Ramos (cell line): ENCODE data around the gene DNASE1L2.
"Not testable (repeated sequence)": the region's sequence is repeated elsewhere in the genome, so short reads cannot be mapped to it uniquely, and the experiment has no call there.

Source experiments
- in situ Hi-C: fragments of 300-500 bp; cut with MboI; formaldehyde crosslinking; loops from one replicate; pipeline ENCODE4 v1.14.3; 2022; ENCODE audit warnings: low sequenced_read_pairs; ENCODE audit not compliant: unreplicated experiment

Gene DNASE1L2

DNA sequence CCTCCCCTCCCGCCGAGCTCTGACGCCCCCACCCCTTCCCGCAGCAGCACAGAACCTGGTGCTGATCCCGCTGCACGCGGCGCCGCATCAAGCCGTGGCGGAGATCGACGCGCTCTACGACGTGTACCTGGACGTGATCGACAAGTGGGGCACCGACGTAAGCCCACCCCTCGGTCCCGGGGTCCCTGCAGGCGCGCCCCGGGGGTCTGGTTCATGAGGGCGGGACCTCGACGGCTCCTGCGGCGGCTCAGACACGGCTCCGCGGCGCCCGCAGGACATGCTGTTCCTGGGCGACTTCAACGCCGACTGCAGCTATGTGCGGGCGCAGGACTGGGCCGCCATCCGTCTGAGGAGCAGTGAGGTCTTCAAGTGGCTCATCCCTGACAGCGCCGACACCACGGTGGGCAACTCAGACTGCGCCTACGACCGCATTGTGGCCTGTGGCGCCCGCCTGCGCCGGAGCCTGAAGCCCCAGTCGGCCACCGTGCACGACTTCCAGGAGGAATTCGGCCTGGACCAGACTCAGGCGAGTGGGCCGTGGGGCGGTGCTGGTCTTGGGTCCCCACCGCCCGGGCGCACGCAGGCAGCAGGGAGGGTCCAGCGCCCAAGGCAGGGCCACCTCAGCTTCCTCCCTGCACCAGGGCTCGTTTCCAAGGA, 1.4 kb downstream of the DNASE1L2 start:
- in situ Hi-C loops, result no loop called here

DNA sequence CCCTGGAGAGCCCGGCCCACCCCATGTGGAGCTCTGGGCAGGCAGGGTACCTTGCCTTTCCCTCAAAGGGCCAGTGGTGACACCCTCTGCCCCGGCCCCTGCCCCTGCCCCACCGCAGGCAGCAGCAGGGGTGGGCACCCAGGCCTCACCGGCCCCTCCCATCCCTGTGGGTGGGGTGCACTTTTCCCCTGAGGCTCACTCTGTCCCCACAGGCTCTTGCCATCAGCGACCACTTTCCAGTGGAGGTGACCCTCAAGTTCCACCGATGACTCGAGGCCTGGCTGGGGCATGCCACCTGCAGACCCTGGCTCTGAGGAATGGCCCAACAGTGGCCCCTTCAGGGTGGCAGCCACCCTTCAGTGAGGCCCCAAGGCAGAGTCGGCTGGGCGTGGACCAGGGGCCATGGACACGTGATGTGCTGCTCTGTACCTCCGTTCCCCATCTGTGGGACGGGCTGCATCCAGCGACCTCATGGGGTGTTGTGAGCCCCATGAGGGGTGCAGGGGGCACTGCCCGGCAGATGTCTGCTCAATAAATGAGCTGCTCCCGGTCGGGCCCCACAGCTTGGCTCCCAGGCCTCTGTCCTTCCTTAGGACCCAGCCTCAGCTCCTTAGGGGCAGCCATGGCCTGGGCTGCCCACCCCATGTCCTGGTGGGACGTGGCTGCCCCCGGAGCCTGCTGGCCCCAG, 2.0 kb downstream of the DNASE1L2 start:
- in situ Hi-C loops, result no loop called here

DNA sequence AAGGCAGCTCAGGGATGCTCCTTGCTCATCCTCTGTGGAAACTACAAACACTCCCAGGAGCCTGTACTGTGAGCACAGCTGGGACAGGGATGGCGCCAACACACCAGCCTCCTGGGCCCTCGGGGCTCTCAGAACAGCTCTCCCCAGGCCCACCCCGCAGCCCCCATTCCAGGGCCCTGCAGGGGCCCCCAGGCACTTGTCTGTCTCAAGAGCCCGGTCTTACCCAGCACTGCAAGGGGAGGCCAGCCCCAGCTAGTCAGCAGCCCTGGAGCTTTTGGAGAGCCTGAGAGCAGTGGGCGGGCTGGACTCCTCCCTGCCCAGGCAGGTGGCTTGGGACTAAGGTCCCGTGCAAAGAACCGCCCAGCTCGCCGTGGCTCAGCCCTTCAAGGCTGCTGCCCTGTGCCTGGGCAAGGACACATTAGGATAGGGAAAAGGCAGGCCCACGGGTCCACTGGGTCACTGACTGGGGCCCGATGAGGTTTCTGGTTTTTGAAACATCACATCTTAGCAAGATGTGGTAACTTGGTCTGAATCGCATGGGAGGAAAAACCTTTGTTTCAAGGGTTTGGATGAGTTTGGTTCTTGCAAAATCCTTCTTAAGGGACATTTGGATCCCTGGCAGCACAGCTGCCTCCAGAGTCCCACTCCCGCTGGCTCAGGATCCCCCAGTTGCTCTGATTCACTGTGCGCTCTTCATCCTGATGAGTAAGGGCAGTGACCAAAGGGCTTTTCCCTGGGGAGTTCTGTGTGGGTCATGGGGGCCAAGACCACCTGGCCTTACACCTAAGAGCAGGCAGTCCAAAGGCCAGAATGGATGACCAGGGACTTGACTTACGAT, 2.8 kb downstream of the DNASE1L2 start:
- in situ Hi-C loops, result no loop called here

DNA sequence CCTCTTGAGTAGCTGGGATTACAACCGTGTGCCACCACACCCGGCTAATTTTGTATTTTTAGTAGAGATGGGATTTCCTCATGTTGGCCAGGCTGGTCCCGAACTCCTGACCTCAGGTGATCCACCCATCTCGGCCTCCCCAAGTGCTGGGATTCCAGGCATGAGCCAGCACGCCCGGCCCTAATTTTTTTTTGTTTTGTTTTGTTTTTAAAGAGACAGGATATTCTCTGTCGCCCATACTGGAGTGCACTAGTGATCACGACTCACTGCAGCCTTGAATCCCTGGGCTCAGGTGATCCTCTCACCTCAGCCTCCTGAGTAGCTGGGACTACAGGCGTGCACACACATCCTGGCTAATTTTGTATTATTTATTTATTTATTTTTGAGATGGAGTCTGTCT, 4.1 kb downstream of the DNASE1L2 start:
- in situ Hi-C loops, result not testable (repeated sequence)

DNA sequence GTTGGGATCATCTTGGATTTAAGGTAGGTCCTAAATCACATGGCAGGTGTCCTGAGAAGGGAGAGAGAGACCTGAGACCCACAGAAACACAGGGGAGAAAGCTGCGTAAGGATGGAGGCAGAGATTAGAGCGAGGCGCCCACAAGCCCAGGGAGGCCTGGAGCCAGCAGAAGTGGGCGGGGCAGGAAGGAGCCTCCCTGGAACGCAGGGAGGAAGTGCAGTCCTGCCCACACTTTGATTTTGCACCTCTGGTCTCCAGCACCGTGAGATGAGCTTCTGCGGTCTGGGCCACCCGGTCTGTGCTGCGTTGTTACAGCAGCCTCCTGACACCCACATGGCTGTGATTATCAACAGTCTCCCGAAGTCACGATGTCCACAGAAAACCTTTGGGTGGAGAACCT, 6.4 kb downstream of the DNASE1L2 start:
- in situ Hi-C loops, result no loop called here

DNA sequence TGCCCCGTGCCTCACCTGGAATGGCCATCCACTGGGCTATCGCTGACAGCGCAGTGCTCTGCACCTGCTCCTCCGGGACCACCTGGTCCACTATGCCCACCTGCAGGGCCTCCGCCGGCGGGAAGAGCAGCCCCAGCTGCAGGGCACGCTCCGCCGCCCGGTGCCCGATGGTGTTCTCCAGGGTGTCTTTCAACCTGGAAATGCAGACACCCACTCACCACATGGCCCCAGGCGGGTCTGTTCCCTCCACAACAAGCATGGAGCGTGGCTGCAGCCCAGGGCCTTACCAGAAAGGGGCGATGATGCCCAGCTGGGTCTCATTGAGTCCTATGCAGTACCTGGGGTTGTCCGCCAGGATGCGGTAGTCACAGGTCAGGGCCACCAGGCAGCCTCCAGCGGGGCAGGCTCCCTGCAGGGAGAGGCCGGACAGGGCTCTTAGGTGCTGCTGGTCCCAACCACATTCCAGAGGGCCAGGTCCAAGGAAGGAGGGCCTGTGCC, 6.8 kb downstream of the DNASE1L2 start:
- in situ Hi-C loops, result no loop called here

DNA sequence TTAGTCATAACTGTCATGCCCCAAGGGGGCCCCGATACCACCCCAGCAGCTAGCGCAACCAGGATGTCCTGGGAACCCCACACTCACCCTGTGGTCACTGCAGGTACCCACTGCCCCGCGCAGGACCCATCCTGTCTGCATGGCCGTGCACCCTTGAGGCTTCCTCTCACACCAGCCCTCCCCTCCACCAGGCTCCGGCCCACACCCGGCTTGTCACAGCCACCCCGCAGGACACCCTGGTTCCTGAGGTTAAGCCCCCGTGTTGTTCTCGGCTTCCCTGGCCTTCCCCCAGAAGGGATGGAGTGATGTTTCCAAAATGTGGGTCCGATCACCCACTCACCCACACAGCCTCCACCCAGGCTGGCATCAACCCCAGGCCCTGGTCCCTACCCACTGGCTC, 7.5 kb downstream of the DNASE1L2 start:
- in situ Hi-C loops, result no loop called here

DNA sequence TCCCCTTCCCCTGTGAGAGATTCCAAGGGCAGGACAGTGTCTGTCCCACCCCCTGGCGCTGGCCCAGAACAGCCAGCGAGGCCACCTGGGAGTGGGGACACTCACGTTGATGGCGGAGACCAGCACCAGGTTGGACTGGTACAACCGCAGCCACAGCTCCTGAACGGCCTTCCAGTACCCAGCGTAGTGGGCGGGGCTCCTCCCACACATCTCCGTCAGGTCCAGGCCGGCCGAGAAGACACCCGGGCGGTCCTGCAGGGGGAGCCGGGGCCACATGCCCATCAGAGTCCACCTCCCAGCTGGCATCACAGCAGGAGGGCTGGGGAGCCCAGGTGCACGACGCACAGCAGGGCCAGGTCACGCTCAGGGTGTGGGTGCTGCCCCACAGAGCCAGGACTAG, 8.1 kb downstream of the DNASE1L2 start:
- in situ Hi-C loops, result no loop called here

DNA sequence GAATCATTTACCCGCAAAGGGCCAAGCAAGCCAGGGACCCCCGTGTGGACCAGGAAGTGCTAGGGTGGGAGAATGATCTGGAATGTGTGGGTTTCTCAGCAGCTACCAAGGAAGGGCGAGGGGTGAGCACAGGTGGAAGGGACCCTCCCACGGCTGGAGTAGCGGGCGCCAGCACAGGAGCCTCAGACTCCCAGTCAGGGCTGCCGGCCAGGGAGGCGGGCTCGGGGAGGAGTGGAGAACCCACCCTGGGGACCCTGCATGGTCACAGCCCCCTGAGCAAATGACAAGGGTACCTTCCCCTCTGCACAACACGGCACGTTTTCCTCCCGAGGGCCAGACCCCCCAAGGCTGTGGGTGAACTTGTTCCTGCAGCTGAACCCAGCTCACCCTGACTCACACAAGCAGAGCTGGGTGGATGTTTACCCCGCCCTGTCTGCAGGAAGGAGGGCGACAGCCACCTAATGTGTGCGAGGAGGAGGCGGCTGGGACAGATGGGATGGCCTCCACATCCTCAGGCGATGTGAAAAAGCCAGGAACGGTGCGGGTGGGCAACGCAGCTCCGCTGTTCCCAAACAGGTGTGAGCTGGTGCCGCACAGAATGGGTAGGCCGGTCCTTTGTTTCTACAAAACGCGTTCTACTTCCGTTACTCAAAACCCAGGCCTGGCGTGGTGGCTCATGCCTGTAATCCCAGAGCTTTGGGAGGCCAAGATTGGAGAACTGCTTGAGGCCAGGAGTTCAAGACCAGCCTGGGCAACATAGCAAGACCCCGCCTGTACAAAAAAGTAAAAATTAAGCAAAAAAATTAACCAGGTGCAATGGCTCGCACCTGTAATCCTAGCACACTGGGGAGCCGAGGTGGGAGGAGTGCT, 8.9 kb downstream of the DNASE1L2 start:
- in situ Hi-C loops, result no loop called here

DNA sequence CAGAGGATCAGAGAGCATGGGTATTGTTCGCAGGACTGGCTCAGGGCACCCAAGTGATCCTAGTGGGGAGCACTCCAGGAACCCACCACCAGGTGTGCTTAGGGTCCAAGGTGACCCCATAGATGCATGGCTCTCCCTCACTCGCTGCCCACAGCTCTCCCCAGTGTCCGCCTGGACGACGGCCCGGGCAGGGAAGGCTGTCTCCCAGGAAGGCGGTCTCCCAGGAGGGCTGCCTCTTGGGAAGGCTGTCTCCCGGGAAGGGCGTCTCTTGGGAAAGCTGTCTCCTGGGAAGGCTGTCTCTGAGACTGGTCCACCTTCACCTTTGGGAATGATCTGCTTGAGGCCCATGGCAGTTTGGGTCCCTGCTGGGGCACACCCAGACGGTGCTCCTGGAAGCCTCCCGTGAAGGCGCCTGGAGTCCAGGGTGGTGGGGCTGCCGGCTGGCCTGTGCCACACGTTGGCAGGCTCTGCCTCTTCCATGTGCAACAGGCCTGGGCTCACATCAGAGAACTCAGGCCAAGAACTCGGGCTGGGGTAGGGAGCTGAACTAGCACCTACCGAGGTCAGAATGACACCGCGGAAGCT, 10.1 kb downstream of the DNASE1L2 start:
- in situ Hi-C loops, result no loop called here

DNA sequence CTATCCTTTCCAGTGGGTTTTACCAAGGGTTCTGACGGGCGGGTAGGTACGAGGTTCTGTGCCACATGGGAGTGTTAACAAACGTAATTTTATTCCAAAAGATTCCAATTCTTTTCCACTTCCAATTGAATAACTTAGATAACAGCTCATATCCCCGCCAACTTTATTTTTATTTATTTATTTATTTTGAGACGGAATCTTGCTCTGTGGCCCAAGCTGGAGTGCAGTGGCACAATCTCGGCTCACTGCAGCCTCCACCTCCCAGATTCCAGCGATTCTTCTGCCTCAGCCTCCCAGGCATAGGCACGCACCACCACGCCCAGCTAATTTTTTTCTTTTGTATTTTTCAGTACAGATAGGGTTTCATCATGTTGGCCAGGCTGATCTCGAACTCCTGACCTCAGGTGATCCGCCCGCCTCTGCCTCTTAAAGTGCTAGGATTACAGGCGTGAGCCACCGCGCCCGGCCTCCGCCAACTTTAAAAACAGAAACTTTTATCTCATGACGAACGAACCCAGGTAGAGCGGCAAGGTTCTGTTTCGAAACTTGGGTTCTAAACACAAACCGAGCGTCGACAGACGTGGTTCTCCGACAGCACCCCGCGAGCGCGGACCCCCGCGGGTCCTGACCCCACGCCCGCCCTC, 14.5 kb downstream of the DNASE1L2 start:
- in situ Hi-C loops, result no loop called here

DNA sequence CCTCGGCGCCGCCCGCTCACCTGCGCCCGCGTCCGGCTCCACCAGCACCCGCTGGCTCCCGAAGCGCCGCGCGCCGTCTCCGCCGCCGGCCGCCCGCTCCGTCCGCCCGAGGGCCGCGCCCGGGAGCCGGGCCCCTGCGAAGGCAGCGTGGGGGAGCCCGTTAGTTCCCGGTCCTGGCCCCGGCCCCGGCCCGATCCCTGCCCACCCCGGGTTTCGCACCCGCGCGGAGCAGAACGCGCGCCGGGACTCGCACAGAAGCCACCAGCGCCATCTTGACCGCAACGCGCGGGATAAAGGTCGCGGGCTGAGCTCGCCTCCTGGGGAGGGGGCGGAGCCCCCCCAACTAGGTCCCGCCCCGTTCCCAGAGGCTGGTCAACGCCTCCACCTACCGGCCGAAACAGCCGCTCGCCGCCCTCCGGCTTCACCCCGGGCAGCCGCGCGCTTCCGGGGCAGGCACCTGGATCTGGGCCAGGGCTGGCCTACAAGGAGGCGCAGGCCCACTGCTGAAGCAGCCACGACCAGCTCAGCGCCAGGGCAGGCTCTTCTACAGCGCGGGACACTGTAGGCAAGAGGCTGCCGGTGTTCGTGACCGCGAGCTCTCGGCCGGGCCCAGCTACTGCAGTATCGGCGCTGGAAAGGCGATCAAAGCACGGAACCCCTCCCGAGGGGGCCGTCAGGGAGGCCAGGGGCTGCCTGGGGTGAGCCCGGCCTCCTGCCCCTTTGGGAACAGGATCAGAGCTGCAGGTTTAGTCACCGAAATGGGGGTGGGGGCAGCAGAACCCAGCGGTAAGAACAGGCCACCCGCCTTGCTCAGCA, 15.3 kb downstream of the DNASE1L2 start, which contains the start of gene ECI1:
TSS of gene ECI1 (minus strand) at position 292 of the 816 bp plus-strand sequence. CDS start at position 271, 21 bp downstream.
- in situ Hi-C loops, result no loop called here

DNA sequence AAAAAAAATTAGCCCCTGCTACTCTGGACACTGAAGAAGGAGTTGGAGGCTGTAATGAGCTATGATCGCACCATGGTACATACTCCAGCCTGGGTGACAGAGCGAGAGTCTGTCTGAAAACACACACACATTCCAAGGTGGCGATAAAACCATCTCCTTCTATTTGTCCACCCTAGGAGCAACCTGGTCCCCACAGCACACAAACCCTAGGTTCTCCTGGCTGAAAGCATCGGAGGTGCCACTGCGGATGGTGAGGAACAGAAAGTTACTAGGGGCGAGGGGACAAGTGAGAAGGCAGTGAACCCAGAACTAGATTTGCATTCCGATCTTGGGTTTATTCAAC, 16.5 kb downstream of the DNASE1L2 start:
- in situ Hi-C loops, result no loop called here

DNA sequence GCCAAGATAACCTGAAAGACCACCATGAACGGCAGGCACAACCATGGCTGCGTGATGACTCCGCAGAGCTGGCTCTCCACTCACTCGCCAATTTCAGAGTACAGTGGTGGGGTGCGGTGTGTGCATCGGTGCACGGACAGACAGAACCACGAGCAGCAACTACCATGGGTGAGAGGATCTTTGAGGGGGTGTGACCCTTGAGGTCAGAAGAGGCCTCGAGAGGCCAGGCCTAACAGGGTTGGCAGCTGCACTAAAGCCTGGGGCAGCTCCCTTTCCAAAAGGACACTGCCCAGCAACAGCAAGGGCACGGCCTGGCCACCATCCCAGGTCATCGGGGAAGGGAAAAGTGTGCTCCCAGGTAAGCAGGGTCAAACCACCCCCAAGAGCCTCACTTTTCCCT, 17.0 kb downstream of the DNASE1L2 start:
- in situ Hi-C loops, result no loop called here

DNA sequence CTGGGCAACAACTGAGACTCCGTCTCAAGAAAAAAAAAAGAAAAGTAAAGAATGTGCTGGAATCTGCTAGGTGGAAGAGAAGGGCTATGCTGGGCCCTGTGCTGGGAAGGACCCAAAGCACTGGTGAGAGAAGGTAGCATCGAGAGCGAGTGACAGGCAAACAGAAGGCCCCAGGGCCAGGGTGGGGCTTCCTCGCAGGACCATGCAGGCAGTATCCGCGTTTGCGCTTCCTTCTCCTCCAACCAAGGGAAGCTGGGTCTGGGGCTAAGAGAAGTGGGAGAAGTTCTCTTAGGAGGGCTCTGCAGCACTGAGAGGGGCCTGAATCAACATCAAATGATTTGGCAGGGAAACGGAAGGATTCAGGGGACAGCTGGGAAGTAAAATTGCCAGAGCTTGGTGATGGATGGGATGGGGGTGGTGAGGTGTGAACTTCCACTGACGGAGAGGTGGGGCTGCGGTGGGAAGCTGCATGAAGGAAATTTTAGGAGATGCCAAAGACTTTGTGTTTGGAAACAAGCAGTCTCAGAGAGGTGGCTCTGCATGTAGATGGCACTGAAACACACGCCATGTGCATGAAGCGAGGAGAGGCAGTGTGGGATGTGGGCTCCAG, 20.4 kb downstream of the DNASE1L2 start:
- in situ Hi-C loops, result no loop called here

DNA sequence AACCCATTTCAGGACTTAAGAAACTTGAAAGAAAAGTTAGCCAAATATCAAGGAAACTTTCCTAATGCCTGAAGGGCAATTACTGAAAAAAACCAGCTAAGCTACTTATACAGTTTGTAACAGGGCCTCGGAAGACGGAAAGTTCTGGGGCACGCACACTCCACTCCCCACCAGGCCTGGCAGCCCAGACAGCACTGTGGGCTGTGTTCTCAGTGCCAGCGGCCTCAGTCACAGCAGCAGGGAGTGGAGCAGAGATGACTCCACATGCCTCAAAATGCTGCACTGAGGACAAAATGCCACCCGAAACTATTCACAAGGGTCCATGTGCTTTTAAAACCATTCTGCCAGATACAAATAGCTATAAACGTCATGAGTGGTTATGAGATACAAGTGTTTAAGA, 21.5 kb downstream of the DNASE1L2 start:
- in situ Hi-C loops, result no loop called here

DNA sequence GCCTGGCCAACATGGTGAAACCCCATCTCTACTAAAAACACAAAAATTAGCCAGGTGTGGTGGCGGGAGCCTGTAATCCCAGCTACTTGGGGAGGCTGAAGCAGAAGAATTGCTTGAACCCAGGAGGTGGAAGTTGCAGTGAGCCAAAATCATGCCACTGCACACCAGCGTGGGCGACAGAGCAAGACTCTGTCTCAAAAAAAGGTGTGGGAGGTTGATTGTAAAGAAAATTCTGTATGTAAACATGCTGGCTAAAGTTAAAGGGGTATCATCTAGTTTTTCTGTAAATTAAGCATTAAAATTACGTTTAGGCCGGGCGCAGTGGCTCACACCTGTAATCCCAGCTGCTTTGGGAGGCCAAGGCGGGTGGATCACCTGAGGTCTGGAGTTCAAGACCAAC, 22.3 kb downstream of the DNASE1L2 start:
- in situ Hi-C loops, result not testable (repeated sequence)

DNA sequence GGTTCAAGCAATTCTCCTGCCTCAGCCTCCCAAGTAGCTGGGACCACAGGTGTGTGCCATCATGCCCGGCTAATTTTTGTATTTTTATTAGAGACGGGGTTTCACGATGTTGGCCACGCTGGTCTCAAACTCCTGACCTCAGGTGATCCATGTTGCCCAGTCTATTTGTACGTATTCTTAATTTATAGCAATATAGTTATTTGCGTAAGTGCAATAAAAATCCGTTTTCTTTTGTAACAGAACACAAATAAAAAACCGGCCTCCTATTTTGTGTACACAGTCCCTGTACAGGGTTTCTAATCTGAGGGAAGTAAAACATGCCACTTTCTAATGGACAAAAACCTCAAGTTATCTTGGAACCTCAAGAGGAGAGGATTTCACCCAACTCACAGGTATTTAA, 24.0 kb downstream of the DNASE1L2 start:
- in situ Hi-C loops, result no loop called here
